DOHH2 (cell line): Measurements from ENCODE around the gene CEP57L1.

ENCODE experiments used
- H3F3A ChIP-seq: fragments of 200-600 bp; sonication (generic), shearing (Covaris generic); 2 replicates; pipeline ENCODE4 v1.6.0; 2016; ENCODE audit warnings: antibody characterized with exemption, mild to moderate bottlenecking; ENCODE audit not compliant: control insufficient read depth, insufficient read depth
- H3K27ac ChIP-seq: fragments of 200-600 bp; sonication (generic); 2 replicates; pipeline ENCODE4 v1.5.1; 2014; ENCODE audit warnings: low read depth, mild to moderate bottlenecking, low read length, moderate library complexity
- H3K27me3 ChIP-seq: fragments of 200-600 bp; sonication (generic); 2 replicates; pipeline ENCODE4 v1.6.1; 2014; ENCODE audit warnings: mild to moderate bottlenecking, low read length, mixed read lengths; ENCODE audit not compliant: control insufficient read depth
- H3K36me3 ChIP-seq: fragments of 200-600 bp; sonication (generic); 2 replicates; pipeline ENCODE4 v1.6.1; 2014; ENCODE audit warnings: mild to moderate bottlenecking, low read length, moderate library complexity, mixed read lengths; ENCODE audit not compliant: control insufficient read depth
- H3K4me1 ChIP-seq: fragments of 200-600 bp; sonication (generic); 2 replicates; pipeline ENCODE4 v1.6.1; 2014; ENCODE audit warnings: mild to moderate bottlenecking, low read length, mixed read lengths; ENCODE audit not compliant: control insufficient read depth
- H3K4me2 ChIP-seq: fragments of 200-600 bp; sonication (generic); 2 replicates; pipeline ENCODE4 v1.6.0; 2014; ENCODE audit warnings: mild to moderate bottlenecking, low read length, moderate library complexity
- H3K4me3 ChIP-seq: fragments of 200-600 bp; sonication (generic); 2 replicates; pipeline ENCODE4 v1.5.1; 2014; ENCODE audit warnings: mild to moderate bottlenecking, low read length, mixed read lengths
- H3K79me2 ChIP-seq: fragments of 200-600 bp; sonication (generic); 2 replicates; pipeline ENCODE4 v1.6.1; 2014; ENCODE audit warnings: mild to moderate bottlenecking, low read length, mixed read lengths; ENCODE audit not compliant: control insufficient read depth
- H3K9me2 ChIP-seq: fragments of 200-600 bp; sonication (generic); replicated peaks from 2 replicates; pipeline ENCODE4 v1.6.1; 2014; ENCODE audit warnings: mild to moderate bottlenecking, low read length, mixed read lengths; ENCODE audit not compliant: control insufficient read depth
- H3K9me3 ChIP-seq: fragments of 200-600 bp; sonication (generic); 2 replicates; pipeline ENCODE4 v1.6.1; 2014; ENCODE audit warnings: antibody characterized with exemption, low read length, mixed read lengths; ENCODE audit not compliant: control insufficient read depth, insufficient read depth
- H4K20me1 ChIP-seq: fragments of 200-600 bp; sonication (generic); 2 replicates; pipeline ENCODE4 v1.6.0; 2014; ENCODE audit warnings: low read depth, mild to moderate bottlenecking, antibody characterized with exemption, low read length, moderate library complexity; ENCODE audit not compliant: control insufficient read depth, insufficient read depth
- EZH2phosphoT487 ChIP-seq: fragments of 200-600 bp; sonication (generic); IDR thresholded peaks from 2 replicates; pipeline ENCODE4 v1.6.1; 2017; ENCODE audit warnings: borderline replicate concordance, mild to moderate bottlenecking, antibody characterized with exemption, low read length, moderate library complexity, mixed read lengths
- TF ChIP-seq, protein P1 (sequence below): fragments of 200-600 bp; sonication (generic); IDR thresholded peaks from one replicate; pipeline ENCODE4 v1.5.1; 2014; ENCODE audit warnings: antibody characterized with exemption, mild to moderate bottlenecking, low read depth, low read length; ENCODE audit not compliant: poor library complexity, severe bottlenecking

CEP57L1 gene

DNA sequence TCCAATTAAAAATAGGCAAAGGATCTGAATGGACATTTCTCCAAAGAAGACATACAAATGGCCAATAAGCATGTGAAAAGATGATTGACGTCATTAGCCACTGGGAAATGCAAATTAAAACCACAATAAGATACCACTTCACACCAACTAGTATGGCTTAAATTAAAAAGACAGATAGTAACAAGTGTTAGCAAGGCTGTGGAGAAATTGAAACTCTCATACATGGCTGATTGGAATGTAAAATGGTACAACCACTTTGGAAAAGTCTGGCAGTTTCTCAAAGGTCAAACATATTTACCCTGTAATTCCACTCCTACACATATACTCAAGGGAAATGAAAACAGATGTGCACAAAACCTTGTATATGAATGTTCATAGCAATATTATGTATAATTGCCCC is 83.6 kb downstream of the CEP57L1 start:
- Histone ChIP-seq H3K36me3 (no peaks in the 10 kb centered on the region), H3K4me1 (no peaks in the 10 kb centered on the region), H4K20me1 (no peaks in the 10 kb centered on the region), H3F3A (no peaks in the 10 kb centered on the region), H3K9me2 (no peaks in the 10 kb centered on the region), H3K79me2 (no peaks in the 10 kb centered on the region), H3K27ac (no peak overlapping the region), H3K4me2 (no peak overlapping the region), H3K27me3 (peaks cover 5% of the 10 kb centered on the region), H3K9me3 (no peaks in the 10 kb centered on the region), H3K4me3 (no peak overlapping the region)
- TF ChIP-seq, protein P1, sequence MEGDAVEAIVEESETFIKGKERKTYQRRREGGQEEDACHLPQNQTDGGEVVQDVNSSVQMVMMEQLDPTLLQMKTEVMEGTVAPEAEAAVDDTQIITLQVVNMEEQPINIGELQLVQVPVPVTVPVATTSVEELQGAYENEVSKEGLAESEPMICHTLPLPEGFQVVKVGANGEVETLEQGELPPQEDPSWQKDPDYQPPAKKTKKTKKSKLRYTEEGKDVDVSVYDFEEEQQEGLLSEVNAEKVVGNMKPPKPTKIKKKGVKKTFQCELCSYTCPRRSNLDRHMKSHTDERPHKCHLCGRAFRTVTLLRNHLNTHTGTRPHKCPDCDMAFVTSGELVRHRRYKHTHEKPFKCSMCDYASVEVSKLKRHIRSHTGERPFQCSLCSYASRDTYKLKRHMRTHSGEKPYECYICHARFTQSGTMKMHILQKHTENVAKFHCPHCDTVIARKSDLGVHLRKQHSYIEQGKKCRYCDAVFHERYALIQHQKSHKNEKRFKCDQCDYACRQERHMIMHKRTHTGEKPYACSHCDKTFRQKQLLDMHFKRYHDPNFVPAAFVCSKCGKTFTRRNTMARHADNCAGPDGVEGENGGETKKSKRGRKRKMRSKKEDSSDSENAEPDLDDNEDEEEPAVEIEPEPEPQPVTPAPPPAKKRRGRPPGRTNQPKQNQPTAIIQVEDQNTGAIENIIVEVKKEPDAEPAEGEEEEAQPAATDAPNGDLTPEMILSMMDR = no peak
- no peak for TF ChIP-seq EZH2phosphoT487

DNA sequence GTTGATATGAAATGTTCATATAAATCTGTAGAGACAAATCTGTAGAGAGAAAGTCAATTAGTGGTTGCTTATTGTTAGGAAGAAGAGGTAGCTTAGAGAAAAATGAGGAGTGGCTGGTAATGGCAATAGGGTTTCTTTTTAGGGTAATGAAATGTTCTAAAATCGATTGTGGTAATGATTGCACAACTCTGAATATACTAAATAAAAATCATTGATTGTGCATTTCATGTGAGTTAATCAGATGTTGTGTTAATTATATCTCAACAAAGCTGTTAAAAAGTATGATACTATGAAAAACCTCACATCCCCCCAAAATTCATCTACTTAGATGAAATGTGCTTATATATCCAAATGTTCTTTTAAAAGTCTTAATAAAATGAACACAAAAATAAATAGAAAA is 84.2 kb downstream of the CEP57L1 start:
- no peak overlapping the region for H3K4me3 ChIP-seq
- H3K4me2 ChIP-seq = no peak overlapping the region
- TF ChIP-seq EZH2phosphoT487 = no peak
- TF ChIP-seq, protein P1 = no peak
- H3K79me2 ChIP-seq = no peaks in the 10 kb centered on the region
- H3F3A ChIP-seq = no peaks in the 10 kb centered on the region
- no peak overlapping the region for H3K27ac ChIP-seq
- no peaks in the 10 kb centered on the region for H3K36me3 ChIP-seq
- no peaks in the 10 kb centered on the region for H3K9me2 ChIP-seq
- peaks cover 2% of the 10 kb centered on the region for H3K4me1 ChIP-seq
- H4K20me1 ChIP-seq = no peaks in the 10 kb centered on the region
- peaks cover 8% of the 10 kb centered on the region for H3K27me3 ChIP-seq
- H3K9me3 ChIP-seq = no peaks in the 10 kb centered on the region

DNA sequence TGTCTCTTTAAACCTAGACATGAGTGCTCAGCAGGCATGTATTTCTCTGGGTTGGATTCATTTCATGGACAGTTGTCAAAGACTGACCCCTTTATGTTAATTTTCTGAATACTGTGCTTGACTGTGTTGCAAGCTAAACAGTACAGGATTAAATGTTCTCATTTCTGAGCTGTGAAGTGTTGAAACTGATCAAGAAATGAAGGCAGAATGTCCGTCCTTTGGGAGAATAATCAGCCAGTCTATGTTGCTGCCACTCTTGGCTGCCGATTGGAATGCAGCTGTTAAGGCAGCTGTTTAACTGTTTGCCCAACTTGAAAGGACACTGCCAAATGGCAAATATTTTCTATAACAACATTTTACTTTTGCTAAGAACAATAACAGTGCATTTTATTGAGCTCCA is 87.3 kb downstream of the CEP57L1 start:
- H3K4me2 ChIP-seq = no peak overlapping the region
- H3K27ac ChIP-seq = no peak overlapping the region
- no peaks in the 10 kb centered on the region for H3K9me3 ChIP-seq
- no peaks in the 10 kb centered on the region for H4K20me1 ChIP-seq
- no peaks in the 10 kb centered on the region for H3K79me2 ChIP-seq
- no peaks in the 10 kb centered on the region for H3K36me3 ChIP-seq
- H3K4me1 ChIP-seq = peaks cover 12% of the 10 kb centered on the region
- no peak overlapping the region for H3K4me3 ChIP-seq
- no peaks in the 10 kb centered on the region for H3F3A ChIP-seq
- peaks cover 26% of the 10 kb centered on the region for H3K27me3 ChIP-seq
- TF ChIP-seq EZH2phosphoT487 = no peak
- TF ChIP-seq, protein P1 = no peak
- H3K9me2 ChIP-seq = no peaks in the 10 kb centered on the region
